SKM-1 (cell line): Measurements from ENCODE around the gene CEPT1.
A peak's percentile ranks its signal among the peaks of the same experiment; 100 is the strongest.

ENCODE experiments used
- DNase-seq: peaks from one replicate; lab custom pipeline; 2025; ENCODE audit not compliant: unreplicated experiment; lab: John Stamatoyannopoulos, UW

The CEPT1 gene

DNA sequence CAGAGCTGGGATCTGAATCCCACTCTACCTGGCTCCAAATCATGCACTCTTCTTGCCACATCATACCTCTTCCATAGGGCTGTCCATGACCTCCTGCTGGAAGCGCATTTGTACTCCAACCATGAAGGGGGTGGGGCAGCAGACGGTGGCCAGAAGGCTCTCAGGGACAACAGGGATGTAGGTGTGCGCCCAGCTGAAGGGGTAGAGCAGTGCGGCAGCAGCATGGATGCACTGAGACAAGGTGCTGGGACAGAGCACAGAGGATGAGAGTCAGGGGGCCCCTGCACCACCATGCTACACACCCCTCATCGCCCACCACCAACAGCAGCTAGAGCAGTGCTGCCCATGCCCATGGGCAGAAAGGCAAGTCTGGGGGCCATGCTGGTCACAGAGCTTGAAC lies 52.1 kb downstream of the CEPT1 start:
- no peak for DNase-seq

DNA sequence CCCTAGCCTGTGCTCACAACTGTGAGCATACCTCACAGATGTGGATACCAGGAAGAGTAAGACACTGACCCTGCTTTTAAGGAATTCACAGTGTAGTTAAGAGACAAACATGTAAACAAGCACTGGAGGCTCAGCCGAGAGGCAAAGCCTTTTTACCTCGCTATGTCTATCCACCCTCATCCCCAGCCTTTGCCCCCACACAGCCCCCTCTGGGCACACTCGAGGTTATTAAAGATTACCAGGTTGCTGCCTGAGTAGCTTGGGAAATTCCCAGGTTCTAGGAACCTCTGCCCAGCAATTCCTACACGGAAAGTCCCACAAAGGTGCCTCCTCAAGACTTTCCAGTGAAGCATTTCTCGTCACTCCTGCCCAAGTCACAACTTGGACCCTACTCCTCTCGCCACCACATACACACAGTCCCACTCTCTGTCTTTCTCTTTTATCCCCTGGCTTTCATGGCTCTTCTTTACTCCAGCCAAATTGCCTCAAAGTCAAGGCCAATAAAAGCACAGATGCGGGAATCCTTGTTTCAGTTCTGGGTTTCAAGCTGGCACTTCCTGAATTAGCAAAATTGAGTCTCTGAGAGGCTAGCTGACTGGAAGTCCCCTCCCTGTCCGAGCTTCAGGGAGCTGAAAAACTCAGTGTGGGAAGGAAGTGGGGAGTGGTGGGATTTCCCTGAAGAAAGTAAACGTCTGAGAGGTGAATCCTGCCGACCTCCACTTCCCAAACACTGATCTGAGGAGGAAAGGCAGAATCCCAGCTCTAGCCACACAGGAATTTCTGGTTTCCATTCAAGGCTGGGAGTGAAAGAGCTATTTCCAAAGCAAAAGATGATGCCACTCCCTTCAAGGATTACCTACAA lies 52.9 kb downstream of the CEPT1 start:
- DNase-seq = no peak

DNA sequence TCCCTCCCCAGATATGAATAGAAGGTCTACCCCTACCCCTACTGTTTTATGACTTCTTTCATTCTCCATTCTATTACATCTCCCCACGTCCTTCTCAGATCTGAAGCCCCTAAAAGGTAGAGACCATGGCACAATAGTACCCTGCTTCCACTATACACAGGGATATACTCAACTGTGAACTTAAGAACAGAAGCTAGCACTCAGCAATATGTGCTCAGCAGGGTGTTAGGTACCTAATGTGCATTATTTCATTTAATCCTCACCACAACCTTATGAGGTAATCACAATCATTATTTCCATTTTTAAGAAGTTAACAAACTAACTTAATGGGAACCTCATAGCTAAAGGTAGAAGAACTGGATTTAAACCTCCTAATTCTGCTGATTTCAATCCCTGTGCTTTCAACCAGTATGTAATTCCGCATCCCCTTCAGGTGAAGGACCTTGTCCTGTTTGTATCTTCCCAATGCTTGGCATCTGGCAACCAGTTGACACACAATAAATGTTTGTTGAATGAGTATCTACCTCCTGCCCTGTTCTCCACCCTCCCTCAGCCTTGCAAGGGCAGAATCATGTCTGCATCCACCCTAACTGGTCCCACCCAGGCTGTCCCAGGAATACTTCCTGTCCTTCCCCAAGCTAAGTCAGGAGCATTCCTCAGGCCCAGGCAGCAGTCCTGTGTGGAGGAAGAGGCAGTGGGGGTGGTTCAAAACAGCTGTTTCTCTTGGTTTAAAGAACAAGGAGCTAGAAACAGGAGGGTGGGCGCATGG lies 53.9 kb downstream of the CEPT1 start:
- DNase-seq = no peak

DNA sequence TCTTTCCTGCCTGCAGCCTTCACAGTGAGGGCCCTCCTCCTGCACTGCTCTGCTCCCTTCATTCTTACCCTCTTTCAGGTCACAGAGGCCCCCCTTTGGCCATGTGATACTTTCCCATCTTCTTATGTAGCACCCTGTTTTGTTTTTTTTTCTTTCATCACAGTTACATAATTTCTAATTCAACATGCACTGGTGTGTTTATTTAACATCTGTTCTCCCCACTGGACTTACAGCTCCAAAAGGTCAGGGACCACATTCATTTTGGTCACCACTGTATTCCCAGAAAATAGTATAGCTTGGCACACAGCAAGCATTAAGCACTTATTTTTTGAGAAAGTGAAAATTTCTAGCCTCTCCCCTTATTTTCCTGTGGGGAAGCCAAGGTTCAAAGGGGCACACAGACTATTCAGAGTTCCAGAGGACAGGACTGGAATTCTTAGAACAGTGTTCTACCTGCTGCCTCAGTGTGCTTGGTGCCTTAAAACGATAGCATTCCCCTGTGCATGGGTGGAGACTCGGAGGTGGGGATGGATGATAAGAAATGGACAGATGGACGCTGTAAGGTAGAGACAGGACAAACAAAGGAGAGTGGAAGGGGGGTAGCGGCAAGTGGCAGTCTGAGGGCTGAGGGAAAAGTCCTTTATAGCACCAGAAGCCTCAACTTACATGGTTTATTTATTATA lies 55.1 kb downstream of the CEPT1 start:
- no peak for DNase-seq

DNA sequence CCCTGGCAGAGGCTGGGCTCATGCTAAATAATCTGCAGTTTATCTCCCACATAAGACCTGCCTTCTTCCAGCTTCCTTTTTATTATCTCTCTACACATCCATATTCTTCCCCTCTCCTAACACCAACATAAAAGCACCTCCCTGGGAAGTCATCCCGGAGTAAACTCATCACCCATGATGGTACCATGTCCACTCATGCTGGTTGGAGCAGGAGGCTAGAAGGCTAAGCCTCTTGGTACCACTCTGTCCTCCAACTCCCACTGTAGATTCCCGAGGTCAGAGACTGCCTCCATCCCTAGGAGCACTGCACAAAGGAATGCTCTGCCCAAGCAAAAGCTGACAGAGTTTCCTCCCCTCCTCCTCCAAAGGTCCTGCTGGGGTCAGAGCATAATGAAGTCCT lies 56.2 kb downstream of the CEPT1 start:
- no peak for DNase-seq

DNA sequence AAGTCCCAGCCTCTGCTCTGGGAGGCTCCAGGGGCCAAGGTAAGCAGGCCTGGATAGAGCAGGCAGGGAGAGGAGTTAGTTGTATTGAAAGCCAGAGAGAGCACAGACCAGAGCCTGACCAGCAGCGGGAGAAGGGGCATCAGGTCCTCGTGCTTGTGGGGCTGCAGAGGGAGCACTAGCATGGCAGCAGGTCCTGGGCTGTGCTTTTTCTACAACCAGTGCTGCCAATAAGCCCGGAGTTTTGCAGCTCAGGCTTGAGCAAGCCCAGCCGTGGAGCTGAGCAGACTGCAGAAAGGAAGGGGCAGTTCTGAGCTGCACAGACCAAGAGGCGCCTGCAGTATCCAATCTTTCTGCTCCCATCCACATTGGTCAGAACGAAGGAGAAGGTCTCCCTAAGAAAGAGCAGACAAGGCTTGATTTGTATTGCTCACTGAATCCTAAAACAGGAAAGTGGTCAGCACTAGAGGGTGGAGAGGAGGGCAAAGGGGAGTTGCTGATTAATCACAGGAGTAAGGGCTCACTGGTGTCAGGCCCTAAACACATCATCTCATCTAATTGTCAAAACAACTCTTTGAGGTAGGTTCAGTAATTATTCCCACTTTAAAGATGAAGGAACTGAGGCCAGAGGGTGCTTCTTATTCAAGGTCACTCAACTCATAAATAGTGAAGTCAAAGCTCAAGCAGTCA lies 57.7 kb downstream of the CEPT1 start:
- DNase-seq = no peak

DNA sequence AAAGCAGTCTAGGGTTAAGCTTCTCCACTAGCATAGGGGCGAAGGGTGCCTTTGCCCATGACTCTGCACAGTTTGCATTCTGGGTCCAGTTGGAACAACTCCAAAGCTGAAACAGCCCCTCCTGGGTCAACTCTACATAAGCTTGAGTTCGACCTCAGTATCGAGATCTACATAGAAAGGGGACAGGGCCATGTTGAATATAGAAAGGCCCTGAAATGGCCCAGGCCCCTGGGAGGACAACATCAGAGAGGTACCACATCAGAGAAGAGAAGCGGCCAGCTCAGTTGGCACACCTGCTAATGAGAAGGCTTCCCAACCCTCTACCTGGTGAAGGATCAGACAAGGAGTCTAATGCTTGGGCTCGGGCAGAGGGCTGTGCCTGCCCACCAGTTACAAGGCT lies 58.8 kb downstream of the CEPT1 start:
- no peak for DNase-seq

DNA sequence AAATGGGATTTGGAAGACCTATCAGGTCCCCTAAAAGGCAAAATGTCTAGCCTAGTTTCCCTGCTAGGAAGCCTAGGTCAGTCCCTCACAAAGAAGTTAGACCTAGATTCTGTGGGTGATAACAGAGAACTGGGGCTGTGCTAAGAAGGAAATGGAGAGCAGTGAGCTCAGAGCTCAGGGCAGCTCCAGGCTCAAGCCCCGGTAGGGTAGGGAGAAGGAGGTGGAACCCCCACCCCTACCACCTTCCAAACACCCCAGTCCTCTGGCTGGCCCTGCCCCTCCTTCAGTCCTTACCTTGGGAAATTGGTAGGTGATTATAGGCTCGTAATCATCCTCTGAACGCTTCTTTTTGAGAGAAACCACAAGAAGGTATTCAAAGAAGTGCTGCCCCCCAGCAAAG lies 59.3 kb downstream of the CEPT1 start:
- DNase-seq = no peak

DNA sequence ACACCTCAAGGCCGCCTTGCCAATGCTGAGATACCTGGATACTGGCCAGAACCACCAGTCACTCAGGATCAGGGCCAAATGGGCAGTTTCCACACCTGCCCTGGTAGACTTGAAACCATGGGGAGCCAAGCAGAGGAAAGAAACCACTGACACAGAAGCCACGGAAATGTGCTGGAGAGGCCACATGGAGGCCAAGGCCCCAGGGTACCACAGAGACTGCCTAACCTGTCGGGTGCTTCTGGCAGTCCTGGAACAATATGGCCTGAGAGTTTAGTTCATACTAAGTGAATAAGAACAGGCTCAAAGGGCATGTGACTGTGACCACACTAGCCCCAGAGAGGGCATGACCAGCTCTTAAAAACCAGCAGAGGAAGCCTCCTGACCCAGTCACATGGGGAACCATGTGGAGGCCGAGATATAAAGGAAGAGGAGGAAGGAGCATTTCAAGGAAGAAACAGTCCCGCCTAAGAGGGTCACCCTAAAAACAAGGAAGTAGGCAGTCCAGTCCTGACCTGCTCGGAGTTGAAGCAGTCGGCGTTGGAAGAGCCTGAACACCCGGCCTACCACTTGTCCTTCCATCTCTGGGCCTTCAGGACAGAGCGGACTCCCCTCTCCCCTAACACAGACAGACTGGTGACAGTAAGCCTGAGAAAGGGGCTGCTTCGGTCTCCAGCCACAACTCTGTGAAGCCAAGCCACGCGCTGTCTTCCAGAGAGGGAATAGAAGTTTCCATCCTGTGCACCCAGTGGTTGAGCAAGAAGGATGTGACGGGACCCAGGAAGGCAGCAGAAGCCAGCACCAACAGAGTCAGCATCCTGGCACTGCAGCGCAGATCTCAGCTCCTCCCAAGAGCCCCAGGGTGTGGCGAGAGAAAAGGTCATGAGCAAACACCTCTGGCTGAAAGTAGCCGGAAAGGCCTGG lies 60.1 kb downstream of the CEPT1 start, which contains the start of gene DENND2D:
DENND2D (minus strand) TSS at position 766 of the 921 bp plus-strand sequence; CDS start at position 579, 187 bp downstream.
- peak; percentile 57 for DNase-seq

DNA sequence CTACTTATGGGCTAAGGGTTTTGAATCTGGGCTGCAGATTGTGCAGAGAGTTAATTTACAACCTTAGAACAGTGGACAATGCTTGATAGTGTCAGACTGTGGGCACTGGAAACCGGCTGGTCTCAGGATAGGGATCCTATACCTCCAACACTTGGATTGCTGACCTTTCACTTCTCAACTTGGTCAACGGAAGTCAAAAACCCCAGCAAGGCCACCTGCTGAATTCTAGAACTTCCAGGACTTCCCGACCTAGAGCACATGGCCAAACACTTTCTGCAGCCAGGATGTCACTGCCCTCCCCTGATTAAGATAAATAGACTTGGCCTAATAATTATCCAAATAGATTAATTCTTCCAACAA lies 60.8 kb downstream of the CEPT1 start:
- DNase-seq = no peak

DNA sequence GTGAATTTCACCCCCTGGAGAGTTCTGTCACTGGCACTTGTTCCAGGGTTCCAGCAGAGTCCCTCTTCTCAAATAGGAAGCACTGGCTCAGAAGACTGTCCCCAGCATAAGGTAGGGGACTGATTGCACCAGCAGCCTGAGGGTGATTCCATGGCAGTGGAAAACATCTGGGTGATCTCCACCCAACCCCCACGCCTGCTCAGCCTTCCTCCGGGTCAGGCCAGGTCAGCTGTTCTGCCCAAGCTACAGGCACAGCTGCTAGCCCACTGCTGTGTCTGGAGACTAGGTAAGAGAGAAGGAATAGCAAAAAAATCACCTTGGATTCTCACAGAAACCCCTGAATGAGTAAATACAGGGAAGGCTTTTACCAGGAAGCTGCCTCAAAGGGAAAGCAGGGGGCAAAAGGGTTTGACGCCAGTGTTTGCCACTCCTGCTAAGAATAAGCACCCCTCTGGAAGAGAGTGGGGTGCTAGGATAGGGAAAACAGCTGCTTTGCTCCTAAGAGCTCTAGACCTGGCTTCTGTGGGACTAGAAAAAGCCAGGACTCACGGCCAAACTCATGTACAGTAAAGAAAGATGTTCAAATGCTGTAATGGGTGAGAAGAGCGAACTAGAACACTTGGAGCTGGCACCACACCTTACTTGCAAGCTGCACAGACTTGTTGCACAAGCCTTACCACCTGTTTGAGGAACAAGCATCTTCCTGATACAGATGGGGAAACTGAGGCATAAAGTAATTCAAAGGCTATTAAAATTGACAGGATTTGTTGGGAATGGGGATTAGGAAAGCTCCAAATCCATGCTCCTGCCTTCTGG lies 61.5 kb downstream of the CEPT1 start:
- DNase-seq = no peak

DNA sequence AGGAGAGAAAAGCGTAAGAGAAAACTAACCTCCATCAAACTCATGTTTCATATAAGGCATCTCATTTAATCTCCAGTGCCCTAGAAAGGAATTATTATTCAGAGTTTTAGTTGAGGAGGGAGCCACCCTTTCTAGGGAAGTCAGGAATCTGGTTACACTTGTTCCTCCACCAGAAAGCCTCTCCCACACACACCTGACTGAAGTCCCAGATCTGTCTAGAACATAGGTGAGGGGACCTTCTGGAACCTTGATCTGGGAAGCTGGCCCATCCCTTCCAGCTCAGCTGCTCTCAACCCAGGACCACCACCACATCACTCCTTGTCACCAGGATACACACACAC lies 62.3 kb downstream of the CEPT1 start:
- DNase-seq = no peak

DNA sequence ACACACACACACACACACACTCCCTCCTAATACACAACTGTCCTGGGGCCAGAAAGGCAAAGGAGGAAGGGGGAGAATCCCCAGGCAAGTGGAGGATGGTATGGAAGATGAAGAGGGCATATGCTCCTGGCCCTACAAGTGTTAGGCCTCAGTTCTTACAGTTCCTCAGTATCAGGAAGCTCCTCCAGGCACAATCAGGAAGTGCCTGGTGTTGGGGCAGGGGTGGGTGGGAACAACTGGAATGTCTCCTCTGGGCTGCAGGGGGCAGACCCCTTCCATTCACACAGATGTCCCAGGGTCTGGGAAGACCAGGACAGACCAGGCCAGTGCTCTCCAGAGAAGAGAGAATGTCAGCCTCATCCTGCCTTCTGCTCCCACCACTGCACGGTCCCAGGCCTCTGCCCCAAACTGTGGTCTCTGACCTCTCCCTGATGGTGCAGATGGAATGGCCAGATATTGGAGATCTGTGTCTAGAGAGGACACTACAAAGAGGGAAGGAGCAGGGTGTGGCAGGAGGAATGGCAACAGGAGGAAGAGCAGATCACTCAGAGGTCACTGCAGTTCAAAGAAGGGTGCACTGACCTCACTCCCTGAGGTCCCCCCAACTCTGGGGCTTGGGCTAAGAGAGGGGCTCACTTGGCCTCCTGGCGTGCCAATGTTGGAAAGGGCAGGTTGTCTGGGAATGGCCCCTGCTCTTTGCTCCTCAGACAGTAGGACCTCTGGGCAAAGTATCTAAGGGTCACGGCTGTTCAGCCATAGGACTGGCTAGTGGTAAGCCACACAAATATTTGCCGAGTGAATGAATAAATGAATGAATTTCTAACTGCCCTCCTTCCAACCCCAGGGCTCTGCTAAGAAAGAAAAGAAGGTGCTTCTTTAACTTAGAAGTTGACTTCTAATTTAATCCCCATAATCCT lies 62.9 kb downstream of the CEPT1 start:
- no peak for DNase-seq

DNA sequence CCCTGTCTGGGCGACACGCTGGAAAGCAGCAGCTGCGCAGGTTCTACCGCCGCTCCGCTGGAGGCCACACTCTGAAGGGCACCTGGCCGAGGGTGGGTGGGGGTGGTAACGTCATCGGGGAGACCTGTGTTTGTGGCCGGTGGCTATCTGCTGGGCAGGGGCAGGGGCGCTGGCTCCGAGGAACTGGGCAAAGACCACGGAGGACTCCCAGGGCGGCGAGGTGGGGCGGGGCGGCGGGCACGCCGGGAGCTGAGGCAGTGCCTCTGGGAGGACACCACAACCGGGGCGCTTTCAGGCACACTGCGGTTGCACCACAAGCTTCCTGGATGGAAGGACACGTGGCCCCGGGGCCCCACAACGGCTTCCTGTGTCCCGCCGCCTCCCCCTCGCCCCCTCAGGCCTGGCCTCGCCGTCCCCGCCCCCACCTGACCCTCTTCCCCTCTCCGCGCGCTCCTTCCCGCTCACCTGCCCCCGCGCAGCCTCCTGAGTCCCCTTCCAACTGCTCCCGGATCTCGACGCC lies 63.7 kb downstream of the CEPT1 start:
- DNase-seq = peak; percentile 94

DNA sequence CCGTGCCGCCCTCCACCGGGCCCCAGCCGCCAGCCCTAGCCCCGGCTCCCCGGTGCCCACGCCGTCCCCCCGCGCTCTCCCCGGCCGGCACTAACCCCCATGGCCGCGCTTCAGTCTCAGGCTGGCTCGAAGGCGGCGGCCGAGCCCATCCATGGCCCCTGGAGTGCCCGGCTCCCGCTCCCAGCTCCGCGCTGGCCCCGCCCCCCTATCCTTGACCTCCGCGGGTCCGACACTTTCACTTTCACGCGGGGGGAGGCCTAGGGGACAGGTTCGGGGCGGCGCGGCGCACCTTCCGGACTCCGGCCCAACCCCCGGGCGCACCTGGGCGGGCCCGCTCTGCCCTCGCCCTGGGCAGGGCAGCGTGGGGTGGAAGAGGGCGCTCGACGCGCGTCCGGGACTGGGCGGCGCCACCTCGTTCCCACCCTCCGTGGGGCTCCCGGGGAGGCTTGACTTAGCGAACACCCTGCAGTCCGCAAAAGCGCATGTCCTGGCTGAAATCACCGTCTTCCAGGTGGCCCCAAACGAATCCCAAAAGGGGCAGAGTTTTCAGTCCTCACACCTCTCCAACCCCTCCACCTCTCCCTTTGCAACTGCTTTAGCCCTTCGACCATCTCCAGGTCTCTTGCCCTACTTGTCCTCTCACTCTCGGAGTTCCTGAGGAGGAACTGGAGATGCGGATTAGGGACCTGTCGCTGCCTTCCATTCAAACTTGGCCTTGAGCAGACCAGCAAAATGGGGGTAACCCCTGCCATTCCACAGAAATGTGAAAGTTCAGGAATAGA lies 64.4 kb downstream of the CEPT1 start:
- no peak for DNase-seq

DNA sequence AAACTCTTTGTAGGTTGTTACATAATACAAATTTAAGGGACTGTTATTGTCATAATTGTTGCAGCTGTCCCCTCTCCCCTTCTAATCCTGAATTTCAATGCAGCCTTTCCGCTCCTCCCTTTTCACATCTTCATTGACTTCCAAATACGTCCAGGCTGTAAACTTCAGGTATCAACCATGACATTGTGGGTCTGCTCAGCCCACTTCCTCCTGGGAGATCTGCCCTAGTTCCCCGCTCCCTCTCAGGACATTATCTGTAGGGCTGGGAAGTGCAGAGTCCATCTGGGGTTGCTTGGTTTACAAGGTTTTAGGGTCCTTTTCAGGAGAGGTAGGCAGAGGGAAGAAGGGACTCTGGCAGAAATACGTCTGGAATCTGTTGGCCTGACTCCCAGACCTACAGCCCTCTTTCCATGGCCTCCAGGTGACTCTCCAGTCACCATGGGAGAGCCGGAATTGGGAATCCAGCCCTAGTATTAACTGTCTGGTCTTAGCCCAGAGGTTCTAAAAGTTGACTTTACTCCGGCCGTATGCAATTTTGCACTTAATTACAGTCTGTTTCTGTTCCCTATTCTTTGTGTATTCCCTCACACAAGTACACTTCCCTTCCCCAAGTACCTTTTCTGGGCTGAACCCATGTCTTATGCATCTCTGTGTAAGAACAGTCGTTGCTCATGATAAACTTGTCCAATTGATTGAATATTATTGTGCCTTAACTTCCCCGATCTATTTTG lies 65.1 kb downstream of the CEPT1 start:
- DNase-seq = peak; percentile 59

DNA sequence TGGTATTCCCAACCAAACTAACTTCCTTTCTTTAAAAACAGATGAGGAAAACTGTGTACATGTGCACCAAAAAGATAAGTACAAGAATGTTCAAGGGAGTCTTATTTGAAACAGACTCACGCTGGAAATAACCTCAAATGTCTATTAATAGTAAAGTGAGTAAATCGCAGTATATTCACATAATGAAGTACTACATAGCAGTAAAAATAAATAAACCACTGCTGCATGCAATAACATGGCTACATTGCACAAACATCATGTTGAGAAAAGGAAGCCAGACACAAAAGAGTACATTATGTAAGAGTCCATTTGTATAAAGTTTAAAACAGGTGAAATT lies 65.7 kb downstream of the CEPT1 start:
- DNase-seq = peak; percentile 71
